Bronchial epithelial cell (primary cell): Measurements from ENCODE around the gene RBP4. TPM values are rescaled to one million over a fixed set of nuclear protein-coding genes. Genes with fewer than 3 reads are reported as not detected.

ENCODE experiments used
- DNase-seq: peaks from one replicate; pipeline ENCODE4 v3.0.0-alpha.2; 2010; ENCODE audit warnings: low read depth
- FAIRE-seq: peaks from 2 replicates; lab custom pipeline; 2011; peaks lifted over from hg19 to GRCh38; lab: Jason Lieb, UNC
- H3K27me3 ChIP-seq: 2 replicates; pipeline ENCODE4 v1.5.1; 2011; ENCODE audit warnings: low read length; ENCODE audit not compliant: control insufficient read depth, insufficient read depth
- H3K36me3 ChIP-seq: 2 replicates; pipeline ENCODE4 v1.5.1; 2011; ENCODE audit warnings: low read length; ENCODE audit not compliant: control insufficient read depth, insufficient read depth
- H3K4me3 ChIP-seq: 2 replicates; pipeline ENCODE4 v1.5.1; 2011; ENCODE audit warnings: mild to moderate bottlenecking, low read depth, low read length, control low read depth
- total RNA-seq: library from RNA; depleted of rRNA; stranded (reverse); fragments of >200 nt; gene quantifications from 2 replicates; pipeline ENCODE4 v1.2.1, GENCODE V29; 2014
- TF ChIP-seq, protein P1 (sequence below): IDR thresholded peaks from 2 replicates; pipeline ENCODE4 v1.5.1; 2011; ENCODE audit warnings: mild to moderate bottlenecking, moderate library complexity, low read length, control low read depth, inconsistent platforms; ENCODE audit not compliant: insufficient read depth, severe bottlenecking

The RBP4 gene
- not detected in 2 replicates for total RNA-seq

GRCh38 chr10:93601146-93601773 is at the start of gene RBP4:
RBP4 (minus strand) TSS chr10:93601235; CDS start chr10:93601028, 207 bp downstream.
- no peak for DNase-seq
- no peak for FAIRE-seq
- Histone ChIP-seq H3K27me3 (peaks cover 25% of the 10 kb centered on the region), H3K4me3 (peak within 1 kb of the TSS; percentile 20), H3K36me3 (no peaks in the 10 kb centered on the region)
- TF ChIP-seq, protein P1, sequence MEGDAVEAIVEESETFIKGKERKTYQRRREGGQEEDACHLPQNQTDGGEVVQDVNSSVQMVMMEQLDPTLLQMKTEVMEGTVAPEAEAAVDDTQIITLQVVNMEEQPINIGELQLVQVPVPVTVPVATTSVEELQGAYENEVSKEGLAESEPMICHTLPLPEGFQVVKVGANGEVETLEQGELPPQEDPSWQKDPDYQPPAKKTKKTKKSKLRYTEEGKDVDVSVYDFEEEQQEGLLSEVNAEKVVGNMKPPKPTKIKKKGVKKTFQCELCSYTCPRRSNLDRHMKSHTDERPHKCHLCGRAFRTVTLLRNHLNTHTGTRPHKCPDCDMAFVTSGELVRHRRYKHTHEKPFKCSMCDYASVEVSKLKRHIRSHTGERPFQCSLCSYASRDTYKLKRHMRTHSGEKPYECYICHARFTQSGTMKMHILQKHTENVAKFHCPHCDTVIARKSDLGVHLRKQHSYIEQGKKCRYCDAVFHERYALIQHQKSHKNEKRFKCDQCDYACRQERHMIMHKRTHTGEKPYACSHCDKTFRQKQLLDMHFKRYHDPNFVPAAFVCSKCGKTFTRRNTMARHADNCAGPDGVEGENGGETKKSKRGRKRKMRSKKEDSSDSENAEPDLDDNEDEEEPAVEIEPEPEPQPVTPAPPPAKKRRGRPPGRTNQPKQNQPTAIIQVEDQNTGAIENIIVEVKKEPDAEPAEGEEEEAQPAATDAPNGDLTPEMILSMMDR: no peak

DNA sequence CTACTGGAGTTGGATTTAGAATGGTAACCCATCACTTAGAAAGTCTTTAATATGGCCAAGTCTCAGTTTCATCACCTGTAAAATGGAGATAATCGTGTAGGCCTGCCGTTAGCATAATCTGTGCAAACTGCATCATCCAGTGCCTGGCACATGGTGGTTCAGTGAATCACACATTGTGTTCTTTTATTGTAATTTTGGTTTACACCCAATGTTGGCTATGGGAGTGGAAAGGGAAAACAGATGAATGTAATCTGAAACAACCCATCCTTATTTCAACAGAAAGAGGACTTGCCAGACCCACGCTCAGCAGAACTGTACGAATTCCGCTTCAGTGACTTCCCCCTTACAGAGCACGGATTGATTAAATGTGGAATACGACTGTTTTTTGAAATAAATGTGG is 38.8 kb upstream of the RBP4 start:
- Histone ChIP-seq H3K4me3 (no peak overlapping the region), H3K36me3 (no peaks in the 10 kb centered on the region), H3K27me3 (no peaks in the 10 kb centered on the region)
- FAIRE-seq: no peak
- no peak for DNase-seq
- TF ChIP-seq, protein P1: no peak

- DNase-seq (no peak), FAIRE-seq (peak; percentile 68)
- TF ChIP-seq, protein P1: no peak
- H3K27me3 ChIP-seq: peaks cover 2% of the 10 kb centered on the region
- no peak overlapping the region for H3K4me3 ChIP-seq
- H3K36me3 ChIP-seq: no peaks in the 10 kb centered on the region
Observed at GRCh38 chr10:93630625-93631557, 29.9 kb upstream of the RBP4 start.

DNA sequence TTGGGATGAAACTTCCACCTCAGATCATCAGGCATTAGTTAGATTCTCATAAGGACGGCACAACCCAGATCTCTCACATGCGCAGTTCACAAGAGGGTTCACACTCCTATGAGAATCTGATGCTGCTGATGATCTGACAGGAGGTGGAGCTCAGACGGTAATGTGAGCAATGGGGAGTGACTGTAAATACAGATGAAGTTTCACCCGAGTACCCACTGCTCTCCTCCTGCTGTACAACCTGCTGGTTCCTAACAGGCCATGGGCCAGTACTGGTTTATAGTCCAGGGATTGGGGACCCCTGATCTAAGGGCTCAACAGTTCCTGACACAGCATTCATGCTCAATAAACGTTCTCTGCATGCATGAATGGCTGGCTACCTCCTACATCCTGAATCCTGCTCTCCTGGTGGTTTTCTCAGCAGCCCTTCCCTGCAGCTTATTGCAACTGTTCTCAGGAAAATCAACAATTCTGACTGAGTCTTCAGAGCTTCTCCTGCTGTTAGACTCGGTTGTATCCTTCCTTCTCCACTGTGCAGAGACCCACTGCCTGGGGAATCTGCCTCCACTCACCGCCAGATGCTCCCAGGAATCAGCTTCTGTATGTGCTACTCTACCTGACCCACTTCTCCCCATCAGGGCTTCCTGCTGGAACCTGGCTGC is 28.7 kb upstream of the RBP4 start:
- Histone ChIP-seq H3K27me3 (peaks cover 2% of the 10 kb centered on the region), H3K36me3 (no peaks in the 10 kb centered on the region), H3K4me3 (no peak overlapping the region)
- DNase-seq (no peak), FAIRE-seq (peak; percentile 47)
- TF ChIP-seq, protein P1: no peak

- TF ChIP-seq, protein P1: no peak
- FAIRE-seq (no peak), DNase-seq (no peak)
- H3K4me3 ChIP-seq: no peak overlapping the region
- H3K27me3 ChIP-seq: peaks cover 2% of the 10 kb centered on the region
- H3K36me3 ChIP-seq: no peaks in the 10 kb centered on the region
Observed at GRCh38 chr10:93628858-93629257, 27.8 kb upstream of the RBP4 start.
